ENCODE results near the gene APEX1.
A peak's percentile ranks its signal among the peaks of the same experiment; 100 is the strongest.

Gene APEX1

DNA sequence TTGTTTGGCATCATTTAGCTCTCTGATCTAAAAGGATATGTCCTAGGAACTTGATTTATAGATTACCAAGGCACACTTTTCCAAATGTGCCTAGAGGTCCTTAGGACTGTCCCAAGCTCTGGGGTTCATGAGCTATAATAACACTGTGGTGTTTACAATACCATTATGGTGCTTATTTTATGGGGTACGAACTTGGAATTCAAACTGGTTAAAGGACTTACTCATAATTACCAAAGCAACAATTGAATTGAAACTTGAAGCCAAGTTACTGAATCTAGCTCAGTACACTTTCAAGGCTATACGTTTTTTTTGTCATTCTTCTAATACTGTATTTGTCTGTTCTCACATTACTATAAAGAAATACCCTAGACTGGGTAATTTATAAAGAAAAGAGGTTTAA is 32.1 kb upstream of the APEX1 start:
- Histone ChIP-seq H3K14ac (ENCODE audit: low read length) (no peak overlapping the region), H3K4ac (ENCODE audit: low read length) (no peak overlapping the region), H3K18ac (ENCODE audit: low read length) (no peak overlapping the region), H2AK5ac (ENCODE audit: low read depth, low read length) (no peak overlapping the region), H3K27ac (replicated peaks; ENCODE audit: low read length) (no peak overlapping the region), H2BK12ac (ENCODE audit: low read length) (no peak overlapping the region), H3K27me3 (ENCODE audit: control insufficient read depth in 3 of 3, insufficient read depth in 3 of 3, low read depth in 1 of 3, low read length in 3 of 3) (peaks cover 0 to 4% (median 0%) of the 10 kb centered on the region in 3 experiments), H3K23ac (ENCODE audit: low read depth, low read length, poor library complexity) (no peak overlapping the region), H2BK5ac (ENCODE audit: low read length) (no peak overlapping the region), H3K9me3 (replicated peaks in 1 of 2; ENCODE audit: control insufficient read depth in 2 of 2, insufficient read depth in 1 of 2, low read depth in 1 of 2, low read length in 2 of 2) (no peaks in the 10 kb centered on the region), H2AFZ (ENCODE audit: low read length) (no peak overlapping the region), H3K79me1 (ENCODE audit: low read depth, low read length) (no peaks in the 10 kb centered on the region), H2BK120ac (ENCODE audit: low read depth, low read length) (no peak overlapping the region), H3K4me1 (ENCODE audit: control insufficient read depth in 2 of 2, insufficient read depth in 1 of 2, low read depth in 1 of 2, low read length in 2 of 2) (peaks cover 0 to 7% of the 10 kb centered on the region in 2 donors), H3K4me3 (ENCODE audit: low read length in 2 of 2) (no peak overlapping the region), H2BK15ac (ENCODE audit: low read length) (no peak overlapping the region), H4K8ac (ENCODE audit: low read depth, low read length) (no peak overlapping the region), H3K9ac (ENCODE audit: low read depth, low read length, poor library complexity) (no peak overlapping the region), H3K36me3 (replicated peaks in 1 of 2; ENCODE audit: control insufficient read depth in 2 of 2, insufficient read depth in 2 of 2, low read length in 2 of 2) (no peaks in the 10 kb centered on the region), H4K91ac (ENCODE audit: low read depth, low read length, poor library complexity) (no peak overlapping the region), H3K4me2 (ENCODE audit: insufficient read depth, low read length, poor library complexity, severe bottlenecking) (no peak overlapping the region)
- WGBS, 2 donors (ENCODE audit: extremely low coverage in 2 of 2, insufficient read length in 2 of 2, insufficient replicate concordance in 1 of 2): no CpG with 5 or more reads among the region's 2 CpGs
- DNase-seq (ENCODE audit: low spot score): no peak

GRCh38 chr14:20424851-20425250 is 30.2 kb upstream of the APEX1 start:
- Histone ChIP-seq H3K9me3 (replicated peaks in 1 of 2; ENCODE audit: control insufficient read depth in 2 of 2, insufficient read depth in 1 of 2, low read depth in 1 of 2, low read length in 2 of 2) (no peaks in the 10 kb centered on the region), H2AFZ (ENCODE audit: low read length) (no peak overlapping the region), H3K9ac (ENCODE audit: low read depth, low read length, poor library complexity) (no peak overlapping the region), H2BK15ac (ENCODE audit: low read length) (no peak overlapping the region), H3K4ac (ENCODE audit: low read length) (no peak overlapping the region), H3K4me3 (ENCODE audit: low read length in 2 of 2) (no peak overlapping the region), H3K14ac (ENCODE audit: low read length) (no peak overlapping the region), H2BK12ac (ENCODE audit: low read length) (no peak overlapping the region), H3K23ac (ENCODE audit: low read depth, low read length, poor library complexity) (no peak overlapping the region), H3K27me3 (ENCODE audit: control insufficient read depth in 3 of 3, insufficient read depth in 3 of 3, low read depth in 1 of 3, low read length in 3 of 3) (no peaks in the 10 kb centered on the region), H3K79me1 (ENCODE audit: low read depth, low read length) (no peaks in the 10 kb centered on the region), H3K4me2 (ENCODE audit: insufficient read depth, low read length, poor library complexity, severe bottlenecking) (no peak overlapping the region), H2BK120ac (ENCODE audit: low read depth, low read length) (no peak overlapping the region), H3K4me1 (ENCODE audit: control insufficient read depth in 2 of 2, insufficient read depth in 1 of 2, low read depth in 1 of 2, low read length in 2 of 2) (peaks cover 0 to 7% of the 10 kb centered on the region in 2 donors), H4K91ac (ENCODE audit: low read depth, low read length, poor library complexity) (no peak overlapping the region), H2BK5ac (ENCODE audit: low read length) (no peak overlapping the region), H4K8ac (ENCODE audit: low read depth, low read length) (no peak overlapping the region), H3K27ac (replicated peaks; ENCODE audit: low read length) (no peak overlapping the region), H3K18ac (ENCODE audit: low read length) (no peak overlapping the region), H2AK5ac (ENCODE audit: low read depth, low read length) (no peak overlapping the region), H3K36me3 (replicated peaks in 1 of 2; ENCODE audit: control insufficient read depth in 2 of 2, insufficient read depth in 2 of 2, low read length in 2 of 2) (no peaks in the 10 kb centered on the region)
- DNase-seq (ENCODE audit: low spot score): no peak
- WGBS, 2 donors (ENCODE audit: extremely low coverage in 2 of 2, insufficient read length in 2 of 2, insufficient replicate concordance in 1 of 2): no CpG with 5 or more reads among the region's 2 CpGs

- H2BK15ac ChIP-seq (ENCODE audit: low read length): no peak overlapping the region
- H3K36me3 ChIP-seq (replicated peaks in 1 of 2; ENCODE audit: control insufficient read depth in 2 of 2, insufficient read depth in 2 of 2, low read length in 2 of 2): no peaks in the 10 kb centered on the region
- H2BK120ac ChIP-seq (ENCODE audit: low read depth, low read length): no peak overlapping the region
- no peak overlapping the region for H3K18ac ChIP-seq (ENCODE audit: low read length)
- DNase-seq (ENCODE audit: low spot score): no peak
- no peak overlapping the region for H3K4me3 ChIP-seq (ENCODE audit: low read length in 2 of 2)
- no peaks in the 10 kb centered on the region for H3K79me1 ChIP-seq (ENCODE audit: low read depth, low read length)
- H4K91ac ChIP-seq (ENCODE audit: low read depth, low read length, poor library complexity): no peak overlapping the region
- H3K14ac ChIP-seq (ENCODE audit: low read length): no peak overlapping the region
- no peak overlapping the region for H2AK5ac ChIP-seq (ENCODE audit: low read depth, low read length)
- H3K4me1 ChIP-seq (ENCODE audit: control insufficient read depth in 2 of 2, insufficient read depth in 1 of 2, low read depth in 1 of 2, low read length in 2 of 2): peaks cover 0 to 3% of the 10 kb centered on the region in 2 donors
- H3K27me3 ChIP-seq (ENCODE audit: control insufficient read depth in 3 of 3, insufficient read depth in 3 of 3, low read depth in 1 of 3, low read length in 3 of 3): peaks cover 0 to 6% (median 0%) of the 10 kb centered on the region in 3 experiments
- no peak overlapping the region for H3K9ac ChIP-seq (ENCODE audit: low read depth, low read length, poor library complexity)
- peak overlapping the region; percentile 35 for H2AFZ ChIP-seq (ENCODE audit: low read length)
- H3K9me3 ChIP-seq (replicated peaks in 1 of 2; ENCODE audit: control insufficient read depth in 2 of 2, insufficient read depth in 1 of 2, low read depth in 1 of 2, low read length in 2 of 2): no peaks in the 10 kb centered on the region
- no peak overlapping the region for H4K8ac ChIP-seq (ENCODE audit: low read depth, low read length)
- H3K27ac ChIP-seq (replicated peaks; ENCODE audit: low read length): no peak overlapping the region
- WGBS, 2 donors (ENCODE audit: extremely low coverage in 2 of 2, insufficient read length in 2 of 2, insufficient replicate concordance in 1 of 2): no CpG with 5 or more reads among the region's 5 CpGs
- H3K23ac ChIP-seq (ENCODE audit: low read depth, low read length, poor library complexity): no peak overlapping the region
- H2BK12ac ChIP-seq (ENCODE audit: low read length): no peak overlapping the region
- no peak overlapping the region for H3K4me2 ChIP-seq (ENCODE audit: insufficient read depth, low read length, poor library complexity, severe bottlenecking)
- H3K4ac ChIP-seq (ENCODE audit: low read length): no peak overlapping the region
- H2BK5ac ChIP-seq (ENCODE audit: low read length): no peak overlapping the region
Observed at GRCh38 chr14:20427231-20428009, 27.6 kb upstream of the APEX1 start.

GRCh38 chr14:20428010-20428365 is 27.0 kb upstream of the APEX1 start:
- Histone ChIP-seq H2AK5ac (ENCODE audit: low read depth, low read length) (no peak overlapping the region), H4K8ac (ENCODE audit: low read depth, low read length) (no peak overlapping the region), H3K4me2 (ENCODE audit: insufficient read depth, low read length, poor library complexity, severe bottlenecking) (no peak overlapping the region), H3K18ac (ENCODE audit: low read length) (no peak overlapping the region), H2BK5ac (ENCODE audit: low read length) (no peak overlapping the region), H3K4me3 (ENCODE audit: low read length in 2 of 2) (no peak overlapping the region), H3K79me1 (ENCODE audit: low read depth, low read length) (no peaks in the 10 kb centered on the region), H3K14ac (ENCODE audit: low read length) (no peak overlapping the region), H3K36me3 (replicated peaks in 1 of 2; ENCODE audit: control insufficient read depth in 2 of 2, insufficient read depth in 2 of 2, low read length in 2 of 2) (no peaks in the 10 kb centered on the region), H3K27me3 (ENCODE audit: control insufficient read depth in 3 of 3, insufficient read depth in 3 of 3, low read depth in 1 of 3, low read length in 3 of 3) (peaks cover 0 to 6% (median 0%) of the 10 kb centered on the region in 3 experiments), H2BK15ac (ENCODE audit: low read length) (no peak overlapping the region), H3K9ac (ENCODE audit: low read depth, low read length, poor library complexity) (no peak overlapping the region), H3K27ac (replicated peaks; ENCODE audit: low read length) (no peak overlapping the region), H3K9me3 (replicated peaks in 1 of 2; ENCODE audit: control insufficient read depth in 2 of 2, insufficient read depth in 1 of 2, low read depth in 1 of 2, low read length in 2 of 2) (no peaks in the 10 kb centered on the region), H2AFZ (ENCODE audit: low read length) (peak overlapping the region; percentile 35), H3K4me1 (ENCODE audit: control insufficient read depth in 2 of 2, insufficient read depth in 1 of 2, low read depth in 1 of 2, low read length in 2 of 2) (peaks cover 0 to 3% of the 10 kb centered on the region in 2 donors), H3K4ac (ENCODE audit: low read length) (no peak overlapping the region), H2BK120ac (ENCODE audit: low read depth, low read length) (no peak overlapping the region), H3K23ac (ENCODE audit: low read depth, low read length, poor library complexity) (no peak overlapping the region), H4K91ac (ENCODE audit: low read depth, low read length, poor library complexity) (no peak overlapping the region), H2BK12ac (ENCODE audit: low read length) (no peak overlapping the region)
- no peak for DNase-seq (ENCODE audit: low spot score)
- no CpG with 5 or more reads among the region's 5 CpGs for WGBS, 2 donors (ENCODE audit: extremely low coverage in 2 of 2, insufficient read length in 2 of 2, insufficient replicate concordance in 1 of 2)
